ENCODE measurements around the gene MED15. TPM values are rescaled to one million over a fixed set of nuclear protein-coding genes. Genes with fewer than 3 reads are reported as not detected.

MED15 gene
- total and polyA plus RNA-seq, 2 of the 8 experiments (the other 6 are each of a cell fraction or from before 2014, with no cell fraction given), result 28.3 to 57.1 TPM

DNA sequence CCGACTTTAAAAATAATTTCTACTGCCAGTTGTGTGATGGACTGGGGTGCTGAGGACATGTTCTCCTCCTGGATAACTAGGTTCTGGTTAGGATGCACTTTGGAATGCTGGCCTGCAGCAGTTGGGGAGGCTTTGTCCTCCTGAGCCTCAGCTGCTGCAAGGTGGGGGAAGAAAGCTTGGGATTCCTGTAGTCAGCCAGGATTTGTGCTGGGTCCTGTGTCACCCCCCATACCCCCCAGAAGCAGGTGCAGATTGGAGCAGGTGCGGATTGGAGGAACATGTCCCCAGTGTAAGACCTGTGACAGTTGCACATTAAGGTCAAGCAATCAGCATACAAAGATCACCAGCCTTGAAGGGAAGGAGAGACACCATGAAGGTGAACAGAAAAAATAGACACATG is 51.1 kb downstream of the MED15 start:
- no peak overlapping the region for H2BK5ac ChIP-seq (ENCODE audit: low read depth, low read length)
- H3K27me3 ChIP-seq (replicated peaks in 1 of 4; ENCODE audit: control insufficient read depth in 3 of 4, extremely low read depth in 1 of 4, insufficient read depth in 3 of 4, low read length in 3 of 4), result no peaks in the 10 kb centered on the region
- POLR2A ChIA-PET (ENCODE audit: partially characterized antibody), result no interaction called here
- no peak overlapping the region for H4K91ac ChIP-seq (replicated peaks; ENCODE audit: insufficient read length, low read length)
- no peaks in the 10 kb centered on the region for H3K23me2 ChIP-seq (ENCODE audit: low read depth, low read length)
- 0 out of 4 replicates have a peak, but pooled peaks cover 0 to 4% of the 10 kb centered on the region in 2 experiments for H3K9me3 ChIP-seq (ENCODE audit: insufficient read depth in 2 of 2, low read depth in 1 of 2, low read length in 1 of 2)
- no peak overlapping the region for H2AFZ ChIP-seq (ENCODE audit: low read length)
- H4K5ac ChIP-seq (ENCODE audit: insufficient read length, low read depth, low read length), result no peak overlapping the region
- no peak overlapping the region for H2AK5ac ChIP-seq (ENCODE audit: low read depth, low read length)
- peaks cover 2% of the 10 kb centered on the region; the same call in 1 of the 2 replicates for H3K79me1 ChIP-seq (ENCODE audit: low read depth, low read length)
- no peak overlapping the region for H3K9ac ChIP-seq (replicated peaks in 1 of 4; ENCODE audit: extremely low read depth in 1 of 4, low read depth in 3 of 4, low read length in 3 of 4)
- H4K20me1 ChIP-seq (replicated peaks in 1 of 2; ENCODE audit: control insufficient read depth in 1 of 2, insufficient read depth in 2 of 2, low read length in 2 of 2), result peaks cover 0 to 7% of the 10 kb centered on the region in 2 experiments
- no peak overlapping the region for H2BK12ac ChIP-seq (ENCODE audit: low read depth, low read length)
- no peak overlapping the region for H3K23ac ChIP-seq (ENCODE audit: insufficient read length)
- FAIRE-seq, result no peak
- no peak overlapping the region for H3K4ac ChIP-seq (replicated peaks; ENCODE audit: insufficient read length, low read depth, low read length)
- H2BK15ac ChIP-seq (ENCODE audit: low read length), result no peak overlapping the region
- H2BK120ac ChIP-seq (replicated peaks; ENCODE audit: low read depth, low read length), result no peak overlapping the region
- CTCF ChIA-PET (ENCODE audit: partially characterized antibody), result interaction anchor here (18.2 kb wide), 1 partner anchor 25 kb away, joined by 366 read pairs; no protein-coding TSS in a partner anchor
- no peak overlapping the region for H3K18ac ChIP-seq (ENCODE audit: extremely low read depth, low read length)
- H3K79me2 ChIP-seq (ENCODE audit: control insufficient read depth in 1 of 2, insufficient read depth in 2 of 2, low read length in 2 of 2), result no peaks in the 10 kb centered on the region
- no peaks in the 10 kb centered on the region for H3K4me1 ChIP-seq (replicated peaks in 1 of 4; ENCODE audit: control insufficient read depth in 3 of 4, insufficient read depth in 4 of 4, low read length in 3 of 4)
- no peak overlapping the region for H3K56ac ChIP-seq (replicated peaks; ENCODE audit: insufficient read length, low read depth, low read length)
- no peak overlapping the region for H3K4me2 ChIP-seq (ENCODE audit: insufficient read depth in 1 of 2, low read depth in 2 of 2, low read length in 2 of 2)
- H3K27ac ChIP-seq (ENCODE audit: low read depth, low read length), result no peak overlapping the region
- no peak for DNase-seq (ENCODE audit: low read depth in 1 of 2, low spot score in 2 of 2)
- no peak overlapping the region for H4K8ac ChIP-seq (ENCODE audit: extremely low read depth, insufficient read depth, low read length)
- H3K36me3 ChIP-seq (ENCODE audit: control insufficient read depth in 2 of 4, insufficient read depth in 4 of 4, low read length in 3 of 4), result peaks cover 3 to 17% (median 12%) of the 10 kb centered on the region in 4 experiments; a peak in 6 of 8 replicates
- H2BK20ac ChIP-seq (ENCODE audit: low read length), result no peak overlapping the region
- 83% methylated on average over 2 of the region's 2 CpGs; no CpG with 5 or more reads in 1 of the 2 experiments for WGBS, 2 experiments (ENCODE audit: extremely low coverage in 1 of 2, insufficient coverage in 1 of 2, insufficient read length in 1 of 2, insufficient replicate concordance in 2 of 2, low coverage in 1 of 2, low lambda C conversion rate in 2 of 2, missing lambda C conversion rate in 1 of 2)
- no peak overlapping the region for H3K14ac ChIP-seq (ENCODE audit: insufficient read length)
- no peak overlapping the region for H3K4me3 ChIP-seq (ENCODE audit: extremely low read depth in 1 of 4, insufficient read depth in 2 of 4, low read depth in 3 of 4, low read length in 4 of 4)
- TF ChIP-seq, protein P1, sequence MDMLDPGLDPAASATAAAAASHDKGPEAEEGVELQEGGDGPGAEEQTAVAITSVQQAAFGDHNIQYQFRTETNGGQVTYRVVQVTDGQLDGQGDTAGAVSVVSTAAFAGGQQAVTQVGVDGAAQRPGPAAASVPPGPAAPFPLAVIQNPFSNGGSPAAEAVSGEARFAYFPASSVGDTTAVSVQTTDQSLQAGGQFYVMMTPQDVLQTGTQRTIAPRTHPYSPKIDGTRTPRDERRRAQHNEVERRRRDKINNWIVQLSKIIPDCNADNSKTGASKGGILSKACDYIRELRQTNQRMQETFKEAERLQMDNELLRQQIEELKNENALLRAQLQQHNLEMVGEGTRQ (IDR thresholded peaks at IDR 0.05; ENCODE audit: low read length), result no peak
- TF ChIP-seq, protein P2, sequence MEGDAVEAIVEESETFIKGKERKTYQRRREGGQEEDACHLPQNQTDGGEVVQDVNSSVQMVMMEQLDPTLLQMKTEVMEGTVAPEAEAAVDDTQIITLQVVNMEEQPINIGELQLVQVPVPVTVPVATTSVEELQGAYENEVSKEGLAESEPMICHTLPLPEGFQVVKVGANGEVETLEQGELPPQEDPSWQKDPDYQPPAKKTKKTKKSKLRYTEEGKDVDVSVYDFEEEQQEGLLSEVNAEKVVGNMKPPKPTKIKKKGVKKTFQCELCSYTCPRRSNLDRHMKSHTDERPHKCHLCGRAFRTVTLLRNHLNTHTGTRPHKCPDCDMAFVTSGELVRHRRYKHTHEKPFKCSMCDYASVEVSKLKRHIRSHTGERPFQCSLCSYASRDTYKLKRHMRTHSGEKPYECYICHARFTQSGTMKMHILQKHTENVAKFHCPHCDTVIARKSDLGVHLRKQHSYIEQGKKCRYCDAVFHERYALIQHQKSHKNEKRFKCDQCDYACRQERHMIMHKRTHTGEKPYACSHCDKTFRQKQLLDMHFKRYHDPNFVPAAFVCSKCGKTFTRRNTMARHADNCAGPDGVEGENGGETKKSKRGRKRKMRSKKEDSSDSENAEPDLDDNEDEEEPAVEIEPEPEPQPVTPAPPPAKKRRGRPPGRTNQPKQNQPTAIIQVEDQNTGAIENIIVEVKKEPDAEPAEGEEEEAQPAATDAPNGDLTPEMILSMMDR (IDR thresholded peaks at IDR 0.05; ENCODE audit: control extremely low read depth in 1 of 3, insufficient read depth in 1 of 3, low read depth in 1 of 3, low read length in 3 of 3), result no peak
- TF ChIP-seq HDAC2 (IDR thresholded peaks at IDR 0.05; ENCODE audit: borderline replicate concordance in 1 of 2, low read depth in 2 of 2, low read length in 2 of 2), result no peak
- TF ChIP-seq HDAC6 (IDR thresholded peaks at IDR 0.05; ENCODE audit: low read depth, low read length), result no peak
- TF ChIP-seq, protein P3, sequence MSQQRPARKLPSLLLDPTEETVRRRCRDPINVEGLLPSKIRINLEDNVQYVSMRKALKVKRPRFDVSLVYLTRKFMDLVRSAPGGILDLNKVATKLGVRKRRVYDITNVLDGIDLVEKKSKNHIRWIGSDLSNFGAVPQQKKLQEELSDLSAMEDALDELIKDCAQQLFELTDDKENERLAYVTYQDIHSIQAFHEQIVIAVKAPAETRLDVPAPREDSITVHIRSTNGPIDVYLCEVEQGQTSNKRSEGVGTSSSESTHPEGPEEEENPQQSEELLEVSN (IDR thresholded peaks at IDR 0.05), result no peak
- TF ChIP-seq EZH2 (IDR thresholded peaks at IDR 0.05; ENCODE audit: low read depth, low read length, severe bottlenecking), result no peak
- no peak for TF ChIP-seq CHD1 (IDR thresholded peaks at IDR 0.05; ENCODE audit: low read depth, low read length)
- TF ChIP-seq POU5F1 (IDR thresholded peaks at IDR 0.05; ENCODE audit: low read depth, low read length), result no peak
- TF ChIP-seq CREB1 (IDR thresholded peaks at IDR 0.05), result no peak

Measured in H1 (cell line).